SK-N-SH (cell line): ENCODE results near the gene C2orf72. TPM values are rescaled to one million over a fixed set of nuclear protein-coding genes. Genes with fewer than 3 reads are reported as not detected.

Source experiments
- CTCF ChIA-PET: fragments of 300-600, 350-600 bp; formaldehyde crosslinking; extraction: SDS; loops from one replicate; lab custom pipeline; 2021; lab: Yijun Ruan, JAX
- POLR2A ChIA-PET: fragments of 350-600 bp; sonication (Branson Sonifier 250); formaldehyde crosslinking; extraction: SDS; loops from one replicate; lab custom pipeline; 2020; ENCODE audit warnings: antibody characterized with exemption, inconsistent platforms; lab: Yijun Ruan, JAX
- DNase-seq: peaks from one replicate; pipeline ENCODE4 v3.0.0; 2012
- H2AFZ ChIP-seq: fragments of 200-600 bp; sonication (generic); 2 replicates; pipeline ENCODE4 v1.8.1; 2016; ENCODE audit warnings: antibody characterized with exemption, mild to moderate bottlenecking, low read depth
- H3F3A ChIP-seq: fragments of 200-600 bp; sonication (generic); replicated peaks from 2 replicates; pipeline ENCODE3; 2016; ENCODE audit warnings: antibody characterized with exemption, mild to moderate bottlenecking; ENCODE audit not compliant: insufficient read depth
- H3K27ac ChIP-seq, 2 experiments: fragments of 200-500 bp in 1 of 2; fragments of 200-600 bp in 1 of 2; sonication (Bioruptor generic) in 1 of 2; sonication (generic), shearing (Covaris generic) in 1 of 2; 2 replicates each; pipeline versions ENCODE4 v1.5.1 to v1.6.1; 2014 to 2016; ENCODE audit warnings: low read depth in 2 of 2, inconsistent platforms in 1 of 2, low read length in 1 of 2, mild to moderate bottlenecking in 1 of 2, mixed read lengths in 1 of 2
- H3K27me3 ChIP-seq: fragments of 200-600 bp; sonication (generic), shearing (Covaris generic); 2 replicates; pipeline ENCODE4 v1.6.1; 2016; ENCODE audit warnings: mixed run types; ENCODE audit not compliant: insufficient read depth
- H3K36me3 ChIP-seq, 2 experiments: fragments of 200-500 bp in 1 of 2; fragments of 200-600 bp in 1 of 2; sonication (Bioruptor generic) in 1 of 2; sonication (generic) in 1 of 2; replicated peaks in 1 of 2; 2 replicates each; pipeline versions ENCODE3 to v1.5.1; 2014 to 2016; ENCODE audit warnings: low read length in 1 of 2, mild to moderate bottlenecking in 1 of 2; ENCODE audit not compliant: insufficient read depth in 2 of 2, control insufficient read depth in 1 of 2
- H3K4me1 ChIP-seq, 2 experiments: fragments of 200-500 bp in 1 of 2; fragments of 200-600 bp in 1 of 2; sonication (Bioruptor generic) in 1 of 2; sonication (generic), shearing (Covaris generic) in 1 of 2; 2 replicates each; pipeline versions ENCODE4 v1.5.1 to v1.6.1; 2014 to 2016; ENCODE audit warnings: low read depth in 1 of 2, low read length in 1 of 2, mixed run types in 1 of 2; ENCODE audit not compliant: insufficient read depth in 2 of 2, control insufficient read depth in 1 of 2
- H3K4me2 ChIP-seq: fragments of 200-600 bp; sonication (generic), shearing (Covaris generic); 2 replicates; pipeline ENCODE4 v1.6.1; 2017; ENCODE audit warnings: mixed run types
- H3K4me3 ChIP-seq, 2 experiments: fragments of 200-500 bp in 1 of 2; fragments of 200-600 bp in 1 of 2; sonication (Bioruptor generic) in 1 of 2; sonication (generic), shearing (Covaris generic) in 1 of 2; 2 replicates each; pipeline versions ENCODE4 v1.5.1 to v1.8.1; 2014 to 2016; ENCODE audit warnings: low read depth in 2 of 2, inconsistent platforms in 1 of 2, low read length in 1 of 2, mild to moderate bottlenecking in 1 of 2, mixed read lengths in 1 of 2, moderate library complexity in 1 of 2
- H3K79me2 ChIP-seq: fragments of 200-600 bp; sonication (generic); 2 replicates; pipeline ENCODE4 v1.8.1; 2017; ENCODE audit warnings: mild to moderate bottlenecking; ENCODE audit not compliant: insufficient read depth
- H3K9ac ChIP-seq: fragments of 200-600 bp; sonication (generic); 2 replicates; pipeline ENCODE4 v1.6.1; 2017; ENCODE audit warnings: mixed run types
- H3K9me2 ChIP-seq: fragments of 200-600 bp; sonication (generic); 2 replicates; pipeline ENCODE4 v1.6.1; 2017; ENCODE audit warnings: mixed run types
- H3K9me3 ChIP-seq: fragments of 200-600 bp; sonication (generic); 2 replicates; pipeline ENCODE4 v1.6.1; 2017; ENCODE audit warnings: mixed run types, mild to moderate bottlenecking, moderate library complexity
- H4K20me1 ChIP-seq: fragments of 200-600 bp; sonication (generic); 2 replicates; pipeline ENCODE4 v1.6.1; 2017; ENCODE audit warnings: mild to moderate bottlenecking, mixed run types; ENCODE audit not compliant: insufficient read depth
- CHD2 ChIP-seq: fragments of 150-350 bp; IDR thresholded peaks from 2 replicates; pipeline ENCODE4 v1.6.1; 2018; ENCODE audit warnings: low read length; ENCODE audit not compliant: partially characterized antibody
- CTCF ChIP-seq: fragments of 200-600 bp; sonication (generic); IDR thresholded peaks from 2 replicates; pipeline ENCODE4 v1.6.1; 2017; ENCODE audit warnings: antibody characterized with exemption, mild to moderate bottlenecking, moderate library complexity
- ELF1 ChIP-seq: IDR thresholded peaks from 2 replicates; pipeline ENCODE4 v1.4.0; 2012
- EP300 ChIP-seq, 2 experiments: IDR thresholded peaks; 2 replicates each; pipeline versions ENCODE4 v1.4.0 to v1.6.1; 2012; ENCODE audit warnings: borderline replicate concordance in 1 of 2, low read depth in 1 of 2, low read length in 1 of 2
- FOXJ3 ChIP-seq: sonication (generic); formaldehyde crosslinking; IDR thresholded peaks from 2 replicates; pipeline ENCODE4 v1.5.1; 2020; ENCODE audit warnings: mild to moderate bottlenecking, missing genetic modification reagents
- IRF3 ChIP-seq: fragments of 150-350 bp; IDR thresholded peaks from 2 replicates; pipeline ENCODE4 v1.6.1; 2016; ENCODE audit warnings: mild to moderate bottlenecking, low read depth, low read length
- JUND ChIP-seq: IDR thresholded peaks from 2 replicates; pipeline ENCODE4 v1.4.0; 2012
- MEF2A ChIP-seq: IDR thresholded peaks from 2 replicates; pipeline ENCODE4 v1.4.0; 2012; ENCODE audit warnings: low read depth, borderline replicate concordance
- NFIC ChIP-seq: IDR thresholded peaks from 2 replicates; pipeline ENCODE4 v1.4.0; 2012; ENCODE audit warnings: borderline replicate concordance
- NRF1 ChIP-seq: IDR thresholded peaks from 2 replicates; pipeline ENCODE4 v1.6.1; 2012; ENCODE audit warnings: low read depth, mild to moderate bottlenecking, low read length
- PBX3 ChIP-seq: IDR thresholded peaks from 2 replicates; pipeline ENCODE4; 2012
- RAD21 ChIP-seq: IDR thresholded peaks from 2 replicates; pipeline ENCODE4 v1.6.1; 2012; ENCODE audit warnings: mild to moderate bottlenecking, low read length
- RCOR1 ChIP-seq: fragments of 150-350 bp; IDR thresholded peaks from 2 replicates; pipeline ENCODE4 v1.6.1; 2017; ENCODE audit warnings: antibody characterized with exemption, low read length
- RXRA ChIP-seq: IDR thresholded peaks from 2 replicates; pipeline ENCODE4 v1.4.0; 2012; ENCODE audit warnings: low read depth, mild to moderate bottlenecking, borderline replicate concordance
- TAF1 ChIP-seq: IDR thresholded peaks from 2 replicates; pipeline ENCODE4 v1.6.1; 2012; ENCODE audit warnings: low read depth, mild to moderate bottlenecking, low read length, moderate library complexity, borderline replicate concordance
- USF1 ChIP-seq: IDR thresholded peaks from 2 replicates; pipeline ENCODE4 v1.4.0; 2012; ENCODE audit warnings: low read depth, borderline replicate concordance
- WGBS: methylation state at CpG from one replicate; pipeline ENCODE4 v1.1.6; 2017; ENCODE audit warnings: low lambda C conversion rate; 5-methylcytosine and 5-hydroxymethylcytosine counted together
- polyA plus RNA-seq, 3 experiments: library from polyadenylated mRNA; depleted of rRNA; stranded (reverse); fragments of >200 nt; gene quantifications; 2 replicates each; pipeline ENCODE4 v1.2.3, GENCODE V29; 2012

Gene C2orf72
- polyA plus RNA-seq, 1 of the 3 experiments (the other 2 are of a cell fraction): 0.35 TPM

- Histone ChIP-seq H3K79me2 (no peaks in the 10 kb centered on the region), H3K27me3 (peaks cover 20% of the 10 kb centered on the region), H3K9ac (no peak overlapping the region), H4K20me1 (no peaks in the 10 kb centered on the region), H3K9me3 (no peaks in the 10 kb centered on the region), H3K4me1 (peaks cover 0 to 5% of the 10 kb centered on the region in 2 experiments; a peak in 1 of 4 replicates), H3K9me2 (no peaks in the 10 kb centered on the region), H3F3A (no peaks in the 10 kb centered on the region), H3K4me2 (no peak overlapping the region), H3K4me3 (no peak overlapping the region), H2AFZ (no peak overlapping the region), H3K27ac (no peak overlapping the region), H3K36me3 (no peaks in the 10 kb centered on the region)
- TF ChIP-seq RXRA: no peak
- TF ChIP-seq NRF1: no peak
- no peak for TF ChIP-seq MEF2A
- TF ChIP-seq JUND: no peak
- no peak for TF ChIP-seq IRF3
- no peak for TF ChIP-seq NFIC
- TF ChIP-seq FOXJ3 (CRISPR knock-in tag): no peak
- TF ChIP-seq RAD21: no peak
- TF ChIP-seq USF1: no peak
- TF ChIP-seq CHD2: no peak
- no peak for TF ChIP-seq PBX3
- TF ChIP-seq CTCF: no peak
- TF ChIP-seq ELF1: no peak
- TF ChIP-seq TAF1: no peak
- TF ChIP-seq EP300 (IDR thresholded peaks at IDR 0.05; ENCODE audit: borderline replicate concordance in 1 of 2, low read depth in 1 of 2, low read length in 1 of 2): no peak
- TF ChIP-seq RCOR1: no peak
- DNase-seq: no peak
- WGBS: 89% methylated on average over 16 of the region's 70 CpGs
- POLR2A ChIA-PET: no interaction called here
- CTCF ChIA-PET: interaction anchor here (1.5 to 8.0 kb wide), 3 partner anchors 140 to 180 kb away, joined by 3 to 171 read pairs (median 106); no protein-coding TSS in a partner anchor
These were observed 47.0 kb upstream of the C2orf72 start for GRCh38 chr2:230990131-230990898.
